Ureter (tissue), 1 donor: ENCODE data around the gene FZR1. TPM values are rescaled to one million over a fixed set of nuclear protein-coding genes. Genes with fewer than 3 reads are reported as not detected.
"Not testable (repeated sequence)": the region's sequence is repeated elsewhere in the genome, so short reads cannot be mapped to it uniquely, and the experiment has no call there.

Experiments
- DNase-seq: peaks from one replicate; pipeline ENCODE4 v3.0.0-alpha.2; 2020; ENCODE audit warnings: low spot score
- total RNA-seq: library from RNA; stranded (reverse); gene quantifications from one replicate; pipeline ENCODE4 v1.2.4, GENCODE V29; 2023
- donor health status: DM: yes; HTN: yes; CAD: no.

The FZR1 gene
- total RNA-seq, 1 donor from 2014 or later, result 58.8 TPM

DNA sequence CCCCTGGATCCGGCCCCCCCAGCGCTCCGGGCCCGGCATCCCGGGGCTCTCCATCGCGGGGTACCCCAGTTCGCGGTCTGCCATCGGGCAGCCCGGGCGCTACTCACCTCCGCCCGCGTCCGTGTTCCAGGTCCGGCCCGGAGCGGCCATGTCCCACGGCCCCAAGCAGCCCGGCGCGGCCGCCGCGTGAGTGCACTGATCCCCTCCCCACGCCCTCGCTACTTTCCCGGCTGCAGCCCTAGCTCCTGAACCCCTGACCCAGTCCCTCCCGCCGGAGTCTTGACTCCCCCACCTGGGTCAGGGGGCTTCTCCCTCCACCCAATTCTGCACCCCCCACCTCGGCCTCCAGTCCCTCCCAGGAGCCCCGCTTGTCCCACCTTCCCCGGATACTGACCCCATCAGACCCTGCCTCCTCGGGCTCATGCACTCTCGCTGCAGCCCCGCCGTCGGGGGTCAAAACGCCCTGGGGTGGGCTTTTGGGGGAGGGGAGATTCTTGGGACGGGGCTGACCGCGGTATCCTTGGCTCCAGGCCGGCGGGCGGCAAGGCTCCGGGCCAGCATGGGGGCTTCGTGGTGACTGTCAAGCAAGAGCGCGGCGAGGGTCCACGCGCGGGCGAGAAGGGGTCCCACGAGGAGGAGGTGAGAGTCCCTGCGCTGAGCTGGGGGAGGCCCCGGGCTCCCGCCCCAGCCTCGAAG lies 67.2 kb downstream of the FZR1 start:
- DNase-seq, result no peak

DNA sequence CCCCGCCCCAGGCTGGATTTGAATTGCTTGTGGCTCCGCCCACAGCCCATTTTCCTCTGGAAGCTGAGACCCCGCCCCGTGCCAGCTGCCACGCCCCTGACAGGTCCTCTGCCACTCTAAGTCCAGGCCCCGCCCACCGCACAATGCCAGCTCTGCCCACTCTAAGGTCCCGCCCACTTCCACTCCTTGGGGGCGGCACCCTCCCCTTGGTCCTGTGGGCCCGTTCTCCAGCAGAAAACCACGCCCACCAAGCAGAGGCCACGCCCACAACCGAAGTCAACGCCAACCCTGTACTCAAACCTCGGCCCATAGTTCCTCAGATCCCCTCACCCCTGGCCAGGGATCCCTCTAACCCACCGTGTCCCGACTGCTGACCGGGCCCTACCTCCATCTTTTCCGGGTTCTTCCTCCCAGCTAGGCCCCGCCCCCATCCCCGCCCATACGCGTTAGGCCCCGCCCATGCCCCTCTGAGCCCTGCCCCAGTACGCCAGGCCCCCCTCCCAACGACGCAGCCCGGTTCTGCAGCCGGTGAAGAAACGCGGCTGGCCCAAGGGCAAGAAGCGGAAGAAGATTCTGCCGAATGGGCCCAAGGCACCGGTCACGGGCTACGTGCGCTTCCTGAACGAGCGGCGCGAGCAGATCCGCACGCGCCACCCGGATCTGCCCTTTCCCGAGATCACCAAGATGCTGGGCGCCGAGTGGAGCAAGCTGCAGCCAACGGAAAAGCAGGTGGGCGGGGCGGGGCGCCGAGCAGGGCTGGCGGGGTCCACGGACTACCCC lies 67.9 kb downstream of the FZR1 start:
- peak; percentile 88 for DNase-seq

DNA sequence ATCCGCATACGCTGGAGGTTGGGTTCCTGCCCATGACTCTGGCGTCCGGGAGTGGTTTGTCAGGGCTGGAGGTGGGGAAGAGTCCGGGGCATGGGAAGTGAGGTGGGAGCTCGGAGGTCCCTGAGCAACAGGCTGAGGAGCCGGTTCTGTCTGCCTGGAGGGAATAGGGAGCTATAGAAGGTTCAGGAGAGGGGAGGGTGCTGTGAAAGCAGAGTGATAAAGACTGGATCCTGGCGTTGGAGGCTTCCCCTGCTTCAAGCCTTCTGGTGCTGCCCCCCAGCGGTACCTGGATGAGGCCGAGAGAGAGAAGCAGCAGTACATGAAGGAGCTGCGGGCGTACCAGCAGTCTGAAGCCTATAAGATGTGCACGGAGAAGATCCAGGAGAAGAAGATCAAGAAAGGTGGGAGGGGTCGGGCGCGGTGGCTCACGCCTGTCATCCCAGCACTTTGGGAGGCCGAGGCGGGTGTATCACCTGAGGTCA lies 69.2 kb downstream of the FZR1 start:
- no peak for DNase-seq

DNA sequence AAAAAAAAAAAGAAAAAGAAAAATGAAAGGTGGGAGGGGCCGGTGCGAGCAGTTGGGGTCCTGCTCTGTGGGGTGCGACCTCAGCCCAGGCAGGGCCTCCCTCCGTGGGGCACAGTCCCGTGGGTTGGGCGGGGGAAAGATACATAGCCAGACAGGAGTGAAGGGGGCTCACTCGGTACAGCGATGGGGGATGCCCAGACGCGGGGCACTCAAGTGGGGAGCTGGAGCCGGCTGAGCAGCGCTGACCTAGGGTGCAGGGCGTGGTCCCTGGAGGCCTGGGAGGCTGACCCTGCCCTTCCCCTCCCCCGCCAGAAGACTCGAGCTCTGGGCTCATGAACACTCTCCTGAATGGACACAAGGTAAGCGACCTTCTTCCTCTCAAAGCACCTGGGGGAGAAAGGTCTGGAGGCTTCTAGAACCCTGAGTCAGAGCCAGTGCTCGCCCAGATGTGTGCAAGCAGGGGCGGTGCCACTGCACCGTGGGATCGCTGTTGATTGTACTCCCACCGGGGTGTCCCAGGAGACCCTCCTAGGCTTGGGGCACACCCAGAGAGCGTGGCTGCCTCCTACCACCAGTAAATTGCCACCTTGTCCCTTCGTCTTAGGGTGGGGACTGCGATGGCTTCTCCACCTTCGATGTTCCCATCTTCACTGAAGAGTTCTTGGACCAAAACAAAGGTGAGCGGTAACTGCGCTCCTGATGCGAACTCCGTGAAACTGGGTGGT lies 70.0 kb downstream of the FZR1 start:
- no peak for DNase-seq

DNA sequence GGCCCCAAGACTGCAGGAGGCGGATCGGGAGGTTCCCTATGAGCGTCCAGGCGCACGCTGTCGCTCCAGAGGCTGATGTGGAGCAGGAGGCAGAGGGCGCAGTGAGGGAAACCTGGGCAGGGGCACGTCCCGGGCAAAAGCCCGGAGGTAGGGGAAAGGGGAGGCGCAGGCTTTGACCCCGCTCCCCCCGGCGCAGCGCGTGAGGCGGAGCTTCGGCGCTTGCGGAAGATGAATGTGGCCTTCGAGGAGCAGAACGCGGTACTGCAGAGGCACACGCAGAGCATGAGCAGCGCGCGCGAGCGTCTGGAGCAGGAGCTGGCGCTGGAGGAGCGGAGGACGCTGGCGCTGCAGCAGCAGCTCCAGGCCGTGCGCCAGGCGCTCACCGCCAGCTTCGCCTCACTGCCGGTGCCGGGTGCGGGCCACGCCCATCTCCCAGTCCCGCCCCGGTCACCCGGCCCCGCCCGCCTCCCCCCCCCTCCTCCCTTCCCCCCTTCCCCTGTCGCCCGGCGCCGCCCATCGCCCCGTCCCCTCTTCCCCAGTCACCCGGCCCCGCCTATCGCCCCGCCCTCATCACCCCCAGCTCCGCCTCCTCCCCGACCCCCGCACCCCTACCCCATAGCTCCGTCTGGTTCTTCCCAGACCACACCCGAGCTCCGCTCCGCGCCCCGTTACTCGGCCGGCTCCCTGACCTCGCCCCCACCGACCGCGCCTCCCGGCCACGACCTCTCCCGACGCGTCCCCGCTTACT lies 70.8 kb downstream of the FZR1 start:
- no peak for DNase-seq

DNA sequence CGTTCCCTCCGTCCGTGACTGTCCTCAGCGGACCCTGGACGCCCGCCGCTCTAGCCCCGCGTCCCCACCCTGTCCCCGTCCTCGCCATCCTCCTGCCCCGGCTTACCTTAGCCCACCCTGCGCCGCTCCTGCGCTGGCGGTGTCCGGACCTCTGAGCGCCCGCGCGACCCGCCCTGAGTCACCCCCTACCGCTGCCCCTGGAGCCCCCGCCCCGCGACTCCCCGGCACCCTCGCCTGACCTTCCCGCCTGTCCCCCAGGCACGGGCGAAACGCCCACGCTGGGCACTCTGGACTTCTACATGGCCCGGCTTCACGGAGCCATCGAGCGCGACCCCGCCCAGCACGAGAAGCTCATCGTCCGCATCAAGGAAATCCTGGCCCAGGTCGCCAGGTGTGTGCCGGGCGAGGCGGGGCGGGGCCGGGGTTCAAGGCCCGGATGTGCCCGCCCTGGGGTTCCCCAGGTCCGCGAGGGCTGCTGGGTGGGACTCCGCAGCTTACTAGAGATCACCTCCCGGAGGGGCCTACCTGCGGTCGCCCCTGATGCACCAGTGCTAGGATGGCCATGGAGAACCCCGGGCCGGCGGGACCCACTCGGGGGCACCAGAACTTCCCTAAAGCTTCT lies 71.7 kb downstream of the FZR1 start:
- no peak for DNase-seq

DNA sequence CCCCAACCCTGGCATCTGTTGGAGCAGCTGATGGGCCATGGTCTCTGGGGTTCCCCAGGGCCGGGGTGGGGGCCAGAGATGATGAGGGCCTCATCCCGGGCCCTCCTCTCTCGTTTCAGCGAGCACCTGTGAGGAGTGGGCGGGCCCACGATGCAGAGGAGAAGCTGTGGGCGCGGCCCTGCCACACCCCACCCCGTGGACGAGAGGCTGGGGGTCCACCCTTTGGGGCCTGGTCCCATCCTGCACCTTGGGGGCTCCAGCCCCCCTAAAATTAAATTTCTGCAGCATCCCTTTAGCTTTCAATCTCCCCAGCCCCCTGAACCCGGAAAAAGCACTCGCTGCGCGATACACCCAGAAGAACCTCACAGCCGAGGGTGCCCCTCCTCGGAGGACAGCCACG lies 72.3 kb downstream of the FZR1 start:
- no peak for DNase-seq

DNA sequence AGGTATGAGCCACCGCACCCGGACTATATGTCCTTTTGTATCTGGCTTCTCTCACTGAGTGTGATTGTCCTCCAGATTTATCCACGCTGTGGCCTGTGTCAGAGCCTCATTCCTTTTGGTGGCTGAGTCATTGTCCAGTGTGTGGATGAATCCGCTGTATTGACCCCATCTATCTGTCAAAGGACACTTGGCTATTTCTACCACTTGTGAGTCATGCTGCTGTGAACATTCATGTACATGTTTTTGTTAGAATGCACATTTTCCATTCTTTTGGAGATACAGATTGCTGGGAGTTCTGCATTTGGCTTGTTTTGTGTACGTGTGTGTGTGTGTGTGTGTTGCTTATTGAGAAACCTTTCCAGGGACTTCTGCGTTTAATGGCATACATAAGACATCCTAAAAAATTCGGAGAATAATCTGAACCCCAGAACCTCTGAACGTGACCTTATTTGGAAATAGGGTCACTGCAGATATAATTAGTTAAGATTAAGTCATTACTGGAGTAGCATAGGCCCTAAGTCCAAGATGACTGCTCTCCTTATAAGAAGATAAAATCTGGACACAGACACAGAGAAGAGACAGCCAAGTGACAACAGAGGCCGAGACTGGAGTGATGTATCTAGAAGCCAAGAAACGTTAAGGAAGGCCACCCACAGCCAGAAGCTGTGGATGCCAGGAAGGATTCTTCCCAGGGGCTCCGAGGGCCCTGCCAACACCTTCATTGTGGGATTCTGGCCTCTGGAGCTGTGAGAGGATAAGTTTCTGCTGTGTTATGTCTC lies 74.2 kb downstream of the FZR1 start:
- DNase-seq, result no peak

DNA sequence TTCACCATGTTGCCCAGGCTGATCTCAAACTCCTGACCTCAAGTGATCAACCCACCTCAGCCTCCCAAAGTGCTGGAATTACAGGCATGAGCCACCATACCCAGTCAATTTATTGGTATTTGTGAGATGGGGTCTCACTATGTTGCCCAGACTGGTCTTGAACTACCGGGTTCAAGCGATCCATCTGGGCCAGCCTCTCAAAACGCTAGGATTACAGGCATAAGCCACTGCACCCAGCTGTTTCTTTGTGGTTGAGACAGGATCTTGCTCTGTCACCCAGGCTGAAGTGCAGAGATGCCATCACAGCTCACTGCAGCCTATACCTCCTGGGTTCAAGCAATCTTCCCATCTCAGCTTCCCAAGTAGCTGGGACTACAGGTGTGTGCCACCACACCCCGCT lies 75.7 kb downstream of the FZR1 start:
- DNase-seq, result not testable (repeated sequence)

DNA sequence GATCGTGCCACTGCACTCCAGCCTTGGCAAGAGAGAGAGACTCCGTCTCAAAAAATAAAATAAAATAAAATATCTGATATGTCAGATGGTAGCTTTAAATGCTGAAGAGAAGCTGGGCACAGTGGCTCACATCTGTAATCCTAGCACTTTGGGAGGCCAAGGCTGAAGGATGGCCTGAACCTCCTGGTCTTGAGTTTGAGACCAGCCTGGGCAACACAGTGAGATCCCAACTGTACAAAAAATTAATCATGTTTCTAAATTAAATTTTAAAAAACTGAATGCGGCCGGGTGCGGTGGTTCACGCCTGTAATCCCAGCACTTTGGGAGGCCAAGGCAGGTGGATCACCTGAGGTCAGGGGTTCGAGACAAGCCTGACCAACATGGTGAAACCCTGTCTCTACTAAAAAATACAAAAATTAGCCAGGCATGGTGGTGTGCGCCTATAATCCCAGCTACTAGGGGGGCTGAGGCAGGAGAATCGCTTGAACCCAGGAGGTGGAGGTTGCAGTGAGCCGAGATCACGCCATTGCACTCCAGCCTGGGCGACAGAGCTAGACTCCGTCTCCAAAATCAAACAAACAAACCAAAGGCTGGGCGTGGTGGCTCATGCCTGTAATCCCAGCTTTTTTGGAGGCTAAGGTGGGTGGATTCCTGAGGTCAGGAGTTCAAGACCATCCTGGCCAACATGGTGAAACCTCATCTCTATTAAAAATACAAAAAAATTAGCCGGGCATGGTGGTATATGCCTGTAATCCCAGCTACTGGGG lies 78.1 kb downstream of the FZR1 start:
- DNase-seq, result not testable (repeated sequence)

DNA sequence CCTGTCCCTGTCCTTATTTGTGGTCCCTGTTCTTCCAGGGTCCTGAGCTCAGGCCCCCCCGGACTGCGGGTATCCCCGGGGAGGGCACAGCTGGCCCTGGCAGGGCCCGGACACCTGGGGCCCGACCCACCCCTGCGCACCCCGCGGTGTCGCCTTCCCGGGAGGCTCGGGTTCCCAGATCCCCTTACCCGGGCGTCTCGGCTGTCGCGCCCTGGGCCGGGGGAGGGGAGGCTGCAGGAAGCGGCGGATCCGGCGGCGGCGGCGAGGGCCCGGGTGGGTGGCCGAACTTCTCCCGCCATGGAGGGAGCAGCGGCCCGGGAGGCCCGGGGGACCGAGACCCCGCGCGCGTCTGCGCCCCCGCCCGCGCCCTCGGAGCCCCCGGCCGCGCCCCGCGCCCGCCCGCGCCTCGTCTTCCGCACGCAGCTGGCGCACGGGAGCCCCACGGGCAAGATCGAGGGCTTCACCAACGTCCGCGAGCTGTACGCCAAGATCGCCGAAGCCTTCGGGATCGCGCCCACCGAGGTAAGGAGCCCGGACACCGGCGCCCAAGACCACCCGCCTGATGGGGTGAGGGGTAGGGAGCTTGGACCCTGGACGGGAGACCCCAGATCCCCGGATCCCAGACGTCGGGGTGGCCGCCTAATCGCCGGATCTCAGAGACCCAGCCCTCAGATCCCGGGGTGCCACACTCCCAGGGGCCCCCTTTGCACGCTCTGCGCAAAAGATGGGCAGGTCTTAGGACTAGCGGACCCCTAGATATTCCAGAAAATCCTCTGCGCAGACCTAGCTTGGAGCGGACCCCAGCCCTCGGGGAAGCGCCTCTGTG lies 79.4 kb downstream of the FZR1 start, which contains the start of gene GIPC3:
TSS of gene GIPC3 (plus strand) at position 178 of the 826 bp plus-strand sequence. CDS start at position 298, 120 bp downstream.
- DNase-seq, result no peak

DNA sequence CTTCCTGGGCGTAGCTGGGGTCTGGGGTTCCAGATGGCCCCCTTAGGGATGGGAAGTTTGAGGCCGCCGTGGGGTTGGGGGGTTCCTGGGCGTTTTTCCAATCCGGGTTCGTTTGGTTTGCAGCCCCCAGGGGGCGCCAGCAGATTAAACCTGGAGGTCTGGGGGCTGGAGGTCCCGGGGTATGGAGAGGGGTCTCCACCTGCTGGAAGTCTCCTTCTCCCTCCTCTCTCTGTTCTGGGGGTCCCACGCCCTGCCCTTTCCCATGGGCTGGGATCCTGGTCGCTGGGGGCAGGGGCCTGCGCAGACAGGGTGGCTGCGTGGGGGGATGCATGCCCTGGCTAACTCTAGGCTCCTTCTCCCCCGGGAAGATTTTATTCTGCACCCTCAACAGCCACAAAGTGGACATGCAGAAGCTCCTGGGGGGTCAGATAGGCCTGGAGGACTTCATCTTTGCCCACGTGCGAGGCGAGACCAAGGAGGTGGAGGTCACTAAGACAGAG lies 80.1 kb downstream of the FZR1 start:
- DNase-seq, result no peak

DNA sequence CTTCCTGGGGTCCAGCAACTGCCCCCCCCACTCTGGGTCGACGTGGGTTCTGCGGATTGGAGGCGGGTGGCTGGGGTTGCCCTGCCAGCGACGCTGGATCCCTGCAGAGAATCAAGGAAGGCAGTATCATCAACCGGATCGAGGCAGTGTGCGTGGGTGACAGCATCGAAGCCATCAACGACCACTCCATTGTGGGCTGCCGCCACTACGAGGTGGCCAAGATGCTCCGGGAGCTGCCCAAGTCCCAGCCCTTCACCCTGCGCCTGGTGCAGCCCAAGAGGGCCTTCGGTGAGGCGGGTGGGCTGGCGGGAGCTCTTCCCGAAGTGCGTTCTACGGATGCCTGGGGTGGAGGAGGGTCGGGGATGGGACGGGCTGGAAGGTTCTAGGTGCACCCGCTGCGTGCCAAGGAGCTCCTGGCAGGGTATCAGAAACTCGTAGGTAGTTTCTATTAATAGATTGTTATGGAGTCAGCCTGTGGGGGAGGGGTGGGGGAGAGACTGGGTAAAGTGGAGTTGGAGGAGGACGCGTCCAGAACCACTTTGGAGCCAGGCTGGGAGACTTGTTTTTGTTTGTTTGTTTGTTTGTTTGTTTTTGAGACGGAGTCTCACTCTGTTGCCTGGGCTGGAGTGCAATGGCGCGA lies 80.7 kb downstream of the FZR1 start:
- no peak for DNase-seq

Other genes with a start within 250 kb of the FZR1 start
- 141 TPM for gene NFIC, start 139.7 kb upstream of the FZR1 start, total RNA-seq
- not detected for gene SMIM24, start 25.8 kb upstream of the FZR1 start, total RNA-seq
- gene SMIM44, start 22.9 kb upstream of the FZR1 start, total RNA-seq, result not detected
- 7.1 TPM for gene DOHH, start 5.6 kb upstream of the FZR1 start, total RNA-seq
- 6.4 TPM for gene TEKTIP1, start 32.9 kb downstream of the FZR1 start, total RNA-seq
- gene MFSD12, start 51.3 kb downstream of the FZR1 start, total RNA-seq, result 82.8 TPM
- 66.5 TPM for gene HMG20B, start 66.6 kb downstream of the FZR1 start, total RNA-seq
- gene GIPC3, start 79.2 kb downstream of the FZR1 start, total RNA-seq, result 2.4 TPM
- 4.5 TPM for gene TBXA2R, start 100.6 kb downstream of the FZR1 start, total RNA-seq
- 31.0 TPM for gene CACTIN, start 120.5 kb downstream of the FZR1 start, total RNA-seq
- 58.1 TPM for gene PIP5K1C, start 194.2 kb downstream of the FZR1 start, total RNA-seq
- gene TJP3, start 202.1 kb downstream of the FZR1 start, total RNA-seq, result 59.7 TPM